HG03108 (cell line): ENCODE measurements around the gene ABCA4.
"Not testable (repeated sequence)": the region's sequence is repeated elsewhere in the genome, so short reads cannot be mapped to it uniquely, and the experiment has no call there.

Source experiments
- ATAC-seq: cut with Tn5 transposase; IDR thresholded peaks from one replicate; pipeline ENCODE4 v1.9.1; 2021; ENCODE audit warnings: moderate library complexity; ENCODE audit not compliant: unreplicated experiment

Gene ABCA4

DNA sequence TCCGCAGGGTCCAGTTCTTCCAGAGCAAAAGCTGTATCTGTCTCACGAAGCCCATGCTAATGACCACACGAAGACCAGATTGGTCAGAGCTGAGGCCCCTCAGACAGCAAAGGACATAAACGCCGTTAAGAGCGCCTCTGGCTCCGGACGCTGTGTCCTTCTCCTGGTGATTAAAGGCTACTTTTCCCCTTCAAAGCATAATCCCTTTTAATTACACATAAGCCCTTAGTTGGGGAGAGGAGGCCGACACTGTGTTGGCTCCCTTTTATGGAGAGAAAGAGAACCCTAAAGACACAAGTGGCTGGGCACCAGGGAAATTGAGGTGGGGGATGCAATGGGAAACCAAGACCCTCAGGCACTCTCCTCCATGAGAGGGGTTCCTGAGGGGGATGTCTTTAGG, at the start of gene ABCA4:
Gene ABCA4, minus strand, starts transcription at position 158 of the 400 bp plus-strand sequence. Its CDS starts 103 bp downstream, at position 55.
- no peak for ATAC-seq

DNA sequence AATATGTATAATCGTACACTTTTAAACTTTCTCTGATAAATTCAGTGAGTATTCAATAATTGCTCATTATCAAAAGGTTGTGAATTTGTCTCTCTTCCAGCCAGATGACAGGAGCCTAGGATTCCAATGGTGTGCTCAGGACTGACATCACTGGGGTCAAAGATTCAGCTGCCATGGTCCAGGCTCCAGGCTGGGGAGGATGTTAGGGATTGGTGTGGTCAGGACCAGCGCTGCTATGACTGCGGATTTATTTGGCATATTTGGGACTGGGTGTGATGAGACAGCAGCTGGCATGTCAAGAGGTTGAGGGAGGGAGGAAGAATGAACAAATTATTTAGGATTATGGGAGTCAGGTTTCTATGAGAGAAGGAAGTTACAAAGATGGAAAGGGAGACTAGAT, 48.2 kb upstream of the ABCA4 start:
- no peak for ATAC-seq

DNA sequence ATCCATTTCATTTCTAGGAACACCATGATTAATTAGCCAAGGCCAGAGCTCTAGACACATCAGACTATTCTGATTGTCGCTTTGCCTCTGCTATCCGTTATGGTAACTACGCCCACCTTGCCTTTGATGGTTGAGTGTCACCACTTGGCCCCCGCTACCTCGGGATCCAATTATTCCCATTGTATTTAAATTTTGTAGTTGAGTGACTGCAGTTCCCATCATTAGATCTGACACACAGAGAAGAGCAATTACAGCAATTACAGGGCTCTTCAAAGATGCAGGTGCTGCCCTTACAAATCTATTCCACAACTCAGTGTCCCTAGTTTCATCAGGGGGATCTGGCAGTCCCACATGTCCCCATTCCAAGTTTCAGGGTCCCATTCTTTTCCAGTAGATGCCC, 44.9 kb upstream of the ABCA4 start:
- ATAC-seq: no peak

DNA sequence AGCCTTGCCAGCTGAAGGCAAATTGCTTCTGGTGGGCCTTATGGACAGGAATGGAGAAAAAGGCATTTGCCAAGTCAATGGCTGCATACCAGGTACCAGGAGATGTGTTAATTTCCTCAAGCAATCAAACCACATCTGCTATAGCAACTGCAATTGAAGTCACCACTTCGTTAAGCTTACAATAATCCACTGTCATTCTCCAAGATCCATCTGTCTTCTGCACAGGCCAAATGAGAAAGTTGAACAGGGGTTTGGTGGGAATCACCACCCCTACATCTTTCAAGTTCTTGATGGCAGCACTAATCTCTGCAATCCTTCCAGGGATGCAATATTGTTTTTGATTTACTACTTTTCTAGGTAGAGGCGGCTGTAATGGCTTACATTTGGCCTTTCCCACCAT, 43.9 kb upstream of the ABCA4 start:
- not testable (repeated sequence) for ATAC-seq

DNA sequence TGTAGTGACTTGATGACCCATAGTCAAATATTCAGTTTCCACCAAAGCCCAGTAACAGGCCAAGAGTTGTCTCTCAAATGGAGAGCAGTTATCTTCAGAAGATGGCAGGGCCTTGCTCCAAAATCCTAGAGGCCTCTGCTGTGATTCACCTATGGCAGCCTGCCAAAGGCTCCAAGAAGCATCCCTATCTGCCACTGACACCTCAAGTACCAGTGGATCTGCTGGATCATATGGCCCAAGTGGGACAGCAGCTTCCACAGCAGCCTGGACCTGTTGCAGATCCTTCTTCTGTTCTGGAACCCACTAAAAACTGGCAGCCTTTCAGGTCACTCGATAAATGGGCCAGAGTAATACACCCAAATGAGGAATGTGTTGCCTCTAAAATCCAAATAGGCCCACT, 43.2 kb upstream of the ABCA4 start:
- not testable (repeated sequence) for ATAC-seq

DNA sequence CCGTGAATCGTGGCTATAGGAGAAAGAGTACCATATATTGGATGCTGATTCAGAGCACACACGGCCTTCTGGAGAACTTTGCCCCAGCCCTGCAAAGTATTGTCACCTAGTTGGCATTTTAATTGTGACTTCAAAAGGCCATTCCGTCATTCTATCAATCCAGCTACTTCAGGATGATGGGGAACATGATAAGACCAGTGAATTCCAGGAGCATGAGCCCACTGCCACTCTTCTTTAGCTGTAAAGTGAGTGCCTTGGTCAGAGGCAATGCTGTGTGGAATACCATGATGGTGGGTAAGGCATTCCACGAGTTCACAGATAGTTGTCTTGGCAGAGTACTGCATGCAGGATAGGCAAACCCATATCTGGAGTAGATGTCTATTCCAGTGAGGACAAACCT, 42.3 kb upstream of the ABCA4 start:
- not testable (repeated sequence) for ATAC-seq

DNA sequence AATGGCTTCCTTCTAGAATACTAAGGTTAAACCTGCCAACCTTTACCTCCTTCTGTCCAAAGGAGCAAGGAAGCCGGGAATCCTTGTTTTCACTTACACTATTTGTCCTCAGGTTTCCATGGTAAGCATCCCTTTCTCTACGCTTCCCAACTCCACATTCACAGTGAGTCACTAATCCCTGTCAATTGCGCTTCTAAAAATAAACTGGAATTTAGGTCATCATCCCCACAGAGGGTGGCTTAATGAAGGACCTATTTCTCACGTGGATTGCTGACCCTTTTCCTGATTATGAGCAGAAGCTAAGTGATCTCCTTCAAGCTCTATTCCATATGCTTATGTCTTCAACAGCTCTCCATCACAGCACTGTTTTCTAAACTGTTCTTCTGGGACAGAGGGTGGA, 39.9 kb upstream of the ABCA4 start:
- no peak for ATAC-seq

DNA sequence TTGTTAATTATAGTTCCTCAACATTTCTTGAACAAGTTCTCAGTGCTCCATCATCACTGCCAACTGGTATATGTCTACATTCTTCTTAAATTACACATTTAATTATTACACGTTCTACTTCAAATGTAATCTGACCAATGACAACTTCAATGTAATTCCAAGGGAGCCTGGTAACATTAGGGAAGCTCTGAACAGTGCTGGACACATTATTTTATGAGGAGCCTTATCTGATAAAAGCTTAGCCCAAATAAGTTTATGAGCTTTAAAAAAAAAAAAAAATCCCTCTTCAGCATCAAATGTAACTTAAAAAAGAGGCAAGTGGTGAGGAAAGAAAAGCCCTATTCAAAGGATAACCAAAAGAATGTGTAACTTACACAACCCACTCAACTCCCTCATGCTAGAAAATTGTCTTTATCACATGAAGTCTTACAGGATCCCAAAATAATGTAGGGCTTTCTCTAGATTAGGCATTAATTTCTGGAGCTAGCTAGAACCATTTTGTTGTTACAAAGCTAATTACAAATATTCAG, 35.2 kb upstream of the ABCA4 start:
- no peak for ATAC-seq

DNA sequence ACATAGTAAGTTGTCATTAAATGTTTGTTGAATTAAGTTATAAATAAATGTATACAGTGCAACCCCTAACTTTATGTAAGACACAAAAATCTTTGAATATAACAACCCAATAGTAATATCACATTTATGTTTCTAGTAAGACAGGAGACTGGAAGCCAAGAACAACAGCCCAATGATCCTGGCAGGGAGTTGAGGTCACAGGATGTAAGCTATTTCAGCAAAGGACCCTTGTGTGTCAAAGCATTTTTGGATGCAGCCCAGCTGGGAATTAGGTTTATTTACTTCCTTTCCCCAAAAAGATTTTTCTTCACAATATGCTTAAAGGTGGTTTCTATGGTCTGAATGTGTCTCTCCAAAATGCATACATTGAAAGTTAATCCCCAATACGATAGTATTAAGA, 34.0 kb upstream of the ABCA4 start:
- ATAC-seq: no peak

DNA sequence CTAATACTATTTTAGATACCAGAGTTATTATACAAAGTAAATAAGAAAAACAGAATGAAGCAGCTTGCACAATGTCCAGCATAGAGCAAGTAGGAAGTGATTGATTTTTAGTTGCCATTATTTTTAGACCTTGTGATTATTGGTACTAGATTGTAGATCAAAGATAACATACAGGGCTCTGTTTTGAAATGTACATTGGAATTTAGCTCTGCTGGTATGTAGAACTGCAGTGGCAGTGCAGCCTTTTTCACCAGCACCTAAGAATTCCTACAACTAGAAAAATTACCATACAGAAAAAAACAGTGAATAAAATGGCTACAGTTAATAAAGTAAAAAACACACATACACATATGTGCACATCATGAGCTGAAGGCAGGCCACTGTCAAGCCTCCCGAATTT, 32.2 kb upstream of the ABCA4 start:
- ATAC-seq: no peak

DNA sequence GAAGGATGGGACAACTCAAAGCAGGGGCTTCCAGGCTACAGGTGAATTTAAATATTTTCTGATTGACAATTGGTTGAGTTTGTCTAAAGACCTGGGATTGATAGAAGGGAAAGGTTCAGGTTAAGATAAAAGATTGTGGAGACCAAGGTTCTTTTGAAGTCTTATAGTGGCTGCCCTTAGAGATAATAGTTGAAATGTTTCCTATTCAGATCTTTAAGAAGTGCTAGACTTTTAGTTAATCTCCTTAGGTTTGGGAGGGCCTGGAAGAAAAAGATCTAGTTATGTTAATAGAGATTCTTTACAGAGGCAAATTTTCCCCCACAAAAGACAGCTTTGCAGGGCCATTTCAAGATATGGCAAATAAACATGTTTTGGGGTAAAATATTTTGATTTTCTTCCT, 28.2 kb upstream of the ABCA4 start:
- not testable (repeated sequence) for ATAC-seq

DNA sequence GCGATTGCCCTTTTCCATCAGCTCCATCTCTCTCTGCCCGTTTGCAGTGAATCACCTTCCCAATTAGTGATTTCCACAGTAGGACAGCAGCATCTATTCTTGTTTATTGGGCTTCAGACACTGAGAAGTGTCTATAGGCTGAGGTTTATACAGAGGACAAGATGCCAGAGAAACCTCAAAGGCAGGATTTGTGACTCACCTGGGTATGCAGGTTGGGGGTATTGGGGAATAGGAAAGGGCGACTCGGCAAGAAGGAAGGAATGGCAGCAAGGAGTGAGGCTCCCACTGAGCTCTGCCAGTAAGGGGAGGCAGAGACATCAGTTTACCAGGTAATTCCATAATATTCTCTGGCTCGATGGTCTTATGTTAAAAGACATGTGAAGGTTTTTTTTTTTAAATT, 25.3 kb upstream of the ABCA4 start:
- no peak for ATAC-seq

DNA sequence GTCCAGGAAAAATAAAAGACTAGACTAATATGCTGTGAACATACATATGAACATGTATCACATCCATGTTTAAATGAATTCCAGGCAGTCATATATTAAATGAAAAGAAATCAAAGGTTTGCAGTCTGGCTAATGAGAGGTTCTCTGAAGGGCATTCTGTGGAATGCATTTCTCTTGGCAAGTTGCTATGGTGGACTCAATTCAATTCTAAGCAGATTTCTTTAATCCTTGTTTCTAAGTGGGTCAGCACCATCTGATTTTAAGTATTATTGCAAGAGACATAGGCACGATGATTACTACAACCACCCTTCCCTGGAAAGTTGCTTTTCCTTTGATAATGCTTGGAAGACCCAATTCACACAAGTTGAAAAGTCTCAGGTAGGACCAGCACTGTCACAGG, 23.9 kb upstream of the ABCA4 start:
- no peak for ATAC-seq

DNA sequence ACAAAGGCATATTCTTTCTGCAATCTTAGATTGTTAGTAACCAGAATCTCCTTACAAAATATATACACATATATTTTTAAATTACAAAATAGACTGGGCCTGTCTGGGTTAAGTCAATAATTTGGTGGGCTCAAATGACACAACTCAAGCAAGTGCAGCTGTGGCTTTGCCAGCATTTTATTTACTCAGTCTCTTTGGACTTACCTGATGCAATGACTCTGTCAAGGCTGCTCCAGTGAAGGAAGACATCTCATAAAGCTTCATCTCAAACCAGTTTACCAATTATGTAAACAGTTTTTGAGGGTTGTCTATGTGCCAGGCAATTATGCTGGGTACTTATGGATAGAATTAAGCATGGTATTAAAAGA, 22.8 kb upstream of the ABCA4 start:
- ATAC-seq: no peak

DNA sequence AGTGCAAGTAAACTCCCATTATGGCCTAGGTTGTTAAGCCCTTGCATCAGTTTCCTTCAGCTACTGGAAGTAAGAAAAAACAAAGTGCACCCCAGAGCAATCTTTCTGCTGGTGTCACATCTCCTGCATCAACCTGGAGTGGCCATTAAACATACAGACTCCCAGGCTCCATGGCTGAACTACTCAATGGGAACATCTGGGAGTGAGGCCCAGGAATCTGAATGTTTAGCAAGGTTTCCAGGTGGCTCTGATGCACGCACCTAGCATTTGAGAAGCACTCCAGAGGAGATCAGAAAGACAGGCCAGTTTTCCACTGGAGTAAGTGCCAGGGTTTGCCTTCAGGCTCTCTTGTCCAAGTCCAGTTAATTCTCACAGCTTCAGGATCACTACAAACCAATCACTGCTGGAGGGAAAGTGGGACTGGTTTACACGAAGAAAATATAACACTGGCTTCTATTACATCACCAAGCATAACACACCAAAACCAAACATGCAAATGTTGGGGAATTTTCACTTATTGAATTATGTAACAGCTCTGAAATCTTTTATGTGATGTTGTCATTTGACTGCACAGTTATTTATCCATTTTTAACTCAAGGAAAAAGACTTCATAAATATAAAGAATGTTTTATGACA, 22.3 kb upstream of the ABCA4 start:
- no peak for ATAC-seq

DNA sequence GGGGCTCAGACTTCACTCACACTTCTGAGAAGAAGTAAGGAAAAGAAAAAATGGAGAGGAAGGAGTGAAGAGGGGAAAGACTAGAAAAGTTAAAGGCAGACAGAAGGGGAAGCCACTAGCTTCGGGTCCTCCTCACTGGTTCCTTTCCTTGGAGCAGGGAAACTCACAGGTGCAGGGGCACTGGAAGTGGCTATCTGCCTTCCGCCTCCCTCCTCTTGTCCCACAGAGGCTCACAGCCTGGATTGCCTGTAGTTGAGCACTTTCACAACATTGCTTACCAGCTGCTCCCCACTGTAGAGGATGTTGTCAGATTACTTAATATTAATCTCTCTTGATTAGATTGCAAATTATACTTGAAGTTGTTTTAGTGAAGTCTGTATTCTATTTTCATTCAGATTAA, 21.6 kb upstream of the ABCA4 start:
- no peak for ATAC-seq

DNA sequence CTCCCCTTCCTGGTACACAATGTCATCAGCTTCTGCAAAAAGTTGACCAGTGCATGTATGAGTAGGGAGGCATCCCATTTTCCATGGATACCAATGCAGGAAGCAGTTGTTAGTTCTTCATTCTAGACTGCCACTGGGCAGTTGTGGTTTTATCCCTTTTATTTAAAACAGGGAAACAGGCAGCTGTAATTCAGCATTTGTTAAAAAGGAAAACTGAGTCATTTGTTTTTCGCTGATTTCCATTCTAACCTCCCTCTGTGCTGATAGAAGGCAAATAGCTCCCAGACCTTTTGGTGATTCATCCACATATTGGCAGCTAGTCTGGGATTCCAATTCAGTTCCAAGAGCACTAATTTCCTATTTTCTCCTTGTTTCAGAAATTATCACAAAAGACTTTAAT, 21.1 kb upstream of the ABCA4 start:
- no peak for ATAC-seq

DNA sequence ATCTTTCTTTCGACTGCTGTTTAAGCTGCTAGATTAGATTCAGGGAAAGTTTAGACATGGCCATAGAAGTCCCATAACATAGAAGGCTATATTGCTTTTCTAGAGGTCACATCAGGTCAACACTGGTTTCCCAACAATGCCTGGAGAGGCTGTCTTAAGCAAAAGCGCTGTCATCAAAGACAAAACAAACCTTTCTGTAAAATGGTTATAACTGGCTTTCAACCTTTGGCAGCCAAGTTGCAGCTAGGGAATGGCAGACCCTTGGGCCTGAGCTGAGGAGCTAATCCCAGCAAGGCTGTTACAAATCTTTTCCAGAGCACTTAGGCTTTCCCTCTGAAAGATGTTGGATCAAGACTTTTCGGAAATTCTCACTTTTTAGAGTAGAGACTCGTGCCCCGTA, 11.2 kb upstream of the ABCA4 start:
- no peak for ATAC-seq

DNA sequence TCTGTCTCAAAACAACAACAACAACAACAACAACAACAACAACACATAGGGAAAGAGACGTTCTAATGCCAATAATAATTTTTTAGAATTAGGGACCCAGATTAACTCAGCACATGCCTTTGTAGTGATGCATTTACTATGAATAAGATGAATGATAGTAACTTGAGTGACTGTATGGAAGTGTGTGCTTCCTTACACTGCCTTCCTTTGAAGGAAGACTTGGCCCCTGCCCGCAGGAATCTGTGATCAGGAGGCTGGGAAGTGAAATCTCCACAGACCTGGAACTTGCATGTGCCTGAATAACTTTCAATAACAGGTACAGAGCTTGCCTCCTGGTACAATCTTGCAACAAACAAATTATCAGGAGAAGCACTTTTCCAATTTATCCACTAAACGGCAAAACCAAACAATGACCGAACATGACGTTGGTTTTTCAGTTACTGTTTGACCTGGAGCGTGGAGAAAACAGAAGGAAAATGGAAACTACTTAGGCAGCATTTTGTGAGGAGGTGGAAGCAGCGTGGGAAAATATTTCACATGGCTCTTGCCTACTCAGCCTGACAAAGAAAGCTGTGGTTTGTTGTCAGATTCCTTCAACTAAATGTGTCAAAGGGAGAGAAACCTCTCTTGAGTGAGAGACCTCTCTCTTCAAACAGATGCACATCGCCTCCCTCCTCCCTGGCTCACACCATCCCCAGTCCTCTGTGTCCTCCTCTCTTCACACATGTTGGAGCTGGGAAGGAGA, 10.1 kb upstream of the ABCA4 start:
- ATAC-seq: no peak

DNA sequence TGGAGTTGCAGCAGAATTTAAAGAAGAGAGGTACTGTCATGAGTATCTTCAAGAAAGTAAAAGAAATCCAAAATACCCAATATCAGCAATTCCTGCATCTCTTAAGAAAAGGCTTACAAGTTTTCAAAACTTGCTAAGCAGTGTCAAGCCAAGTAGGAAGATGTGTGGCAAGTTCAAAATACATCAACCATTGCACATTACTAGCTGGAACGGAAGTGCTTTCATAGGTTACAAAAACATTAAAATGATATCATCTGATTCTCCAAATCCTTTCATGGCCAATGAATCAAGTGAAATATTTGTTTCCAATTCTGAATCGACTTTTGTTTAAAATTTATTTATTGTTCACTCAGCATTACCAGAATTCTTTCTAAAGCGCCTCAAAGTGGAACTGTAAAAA, 5.7 kb upstream of the ABCA4 start:
- no peak for ATAC-seq

DNA sequence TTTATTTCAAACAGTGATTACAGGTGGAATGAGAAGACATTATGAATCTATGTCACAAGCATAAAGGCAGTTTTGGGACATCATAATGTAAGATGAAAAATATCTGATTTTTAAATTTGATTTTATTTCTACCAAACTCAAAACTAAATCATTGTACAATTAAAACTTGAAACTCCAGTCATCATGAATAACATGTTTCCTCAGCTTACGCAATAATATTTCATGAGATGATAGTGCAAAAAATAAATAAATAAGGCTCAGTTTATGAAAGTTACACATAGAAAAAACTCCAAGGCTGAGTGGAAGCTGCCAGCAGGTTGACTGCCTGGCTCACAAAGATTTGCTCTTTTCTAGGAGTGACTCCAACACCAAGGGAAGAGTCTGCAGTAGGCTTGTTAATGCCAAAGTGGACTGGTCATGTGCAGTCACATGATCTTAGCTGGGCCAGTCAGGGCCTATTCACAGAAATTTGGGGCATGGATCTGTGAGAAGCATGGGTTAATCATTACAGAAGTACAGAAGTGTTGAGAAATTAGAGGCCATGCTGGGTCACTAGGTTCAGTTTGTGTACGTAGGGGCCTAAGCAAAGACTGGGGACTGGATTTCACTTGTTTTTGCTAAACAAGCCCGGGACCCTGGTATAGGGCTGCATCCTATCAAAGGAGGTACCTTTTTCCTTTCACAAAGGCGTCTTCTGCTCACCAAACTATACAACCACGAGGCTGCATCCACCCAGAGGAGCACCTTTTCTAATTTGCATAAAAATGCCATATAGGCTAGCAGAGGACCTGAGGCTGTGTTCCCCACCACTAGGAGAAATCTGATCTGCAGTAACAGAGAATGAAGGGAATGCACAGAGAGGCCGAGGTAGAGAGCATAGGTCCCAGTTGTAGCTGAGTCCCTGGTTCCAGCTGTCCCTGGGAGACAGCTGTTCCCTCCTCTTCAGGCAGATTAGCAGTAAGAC, 4.9 kb upstream of the ABCA4 start:
- no peak for ATAC-seq
